ENCODE measurements around the gene C6orf141.

The C6orf141 gene

GRCh38 chr6:49540614-49541013, 9.9 kb upstream of the C6orf141 start:
- no peak for DNase-seq

- no peak for DNase-seq
These were observed 9.2 kb upstream of the C6orf141 start for GRCh38 chr6:49541210-49541724.

- no peak for DNase-seq
These were observed 8.5 kb upstream of the C6orf141 start for GRCh38 chr6:49541936-49542335.

- DNase-seq, result no peak
These were observed 7.2 kb upstream of the C6orf141 start for GRCh38 chr6:49543087-49543858.

GRCh38 chr6:49546331-49546730, 4.1 kb upstream of the C6orf141 start:
- DNase-seq, result no peak

- no peak for DNase-seq
These were observed 1.7 kb upstream of the C6orf141 start for GRCh38 chr6:49548613-49549304.

GRCh38 chr6:49549691-49550491, 577 bp upstream of the C6orf141 start:
- DNase-seq, result no peak

GRCh38 chr6:49551078-49551865, 804 bp downstream of the C6orf141 start:
- no peak for DNase-seq

GRCh38 chr6:49551866-49552129, 1.3 kb downstream of the C6orf141 start:
- DNase-seq, result no peak

GRCh38 chr6:49552596-49552995, 2.1 kb downstream of the C6orf141 start:
- DNase-seq, result no peak

GRCh38 chr6:49553384-49553783, 2.9 kb downstream of the C6orf141 start:
- DNase-seq, result no peak

GRCh38 chr6:49555951-49556350, 5.5 kb downstream of the C6orf141 start:
- DNase-seq, result no peak

GRCh38 chr6:49556429-49556837, 6.0 kb downstream of the C6orf141 start:
- DNase-seq, result no peak

GRCh38 chr6:49557177-49557576, 6.7 kb downstream of the C6orf141 start:
- no peak for DNase-seq

- no peak for DNase-seq
These were observed 7.8 kb downstream of the C6orf141 start for GRCh38 chr6:49558238-49558637.

- DNase-seq, result no peak
These were observed 12.8 kb downstream of the C6orf141 start for GRCh38 chr6:49563006-49563886.

GRCh38 chr6:49564552-49564951, 14.1 kb downstream of the C6orf141 start:
- no peak for DNase-seq

GRCh38 chr6:49565261-49565660, 14.8 kb downstream of the C6orf141 start:
- no peak for DNase-seq

- no peak for DNase-seq
These were observed 15.4 kb downstream of the C6orf141 start for GRCh38 chr6:49565855-49566254.

- no peak for DNase-seq
These were observed 20.1 kb downstream of the C6orf141 start for GRCh38 chr6:49570474-49571079.

- no peak for DNase-seq
These were observed 26.1 kb downstream of the C6orf141 start for GRCh38 chr6:49576618-49577017.
